Measurements from ENCODE around the gene C1orf232. TPM values are rescaled to one million over a fixed set of nuclear protein-coding genes. Genes with fewer than 3 reads are reported as not detected.

Gene C1orf232
- total and polyA plus RNA-seq, 4 donors = not detected

- DNase-seq (no peak), ATAC-seq (ENCODE audit: insufficient read depth, low FRiP score) (no peak)
- H3K4me1 ChIP-seq (ENCODE audit: control insufficient read depth in 5 of 5, insufficient read depth in 5 of 5, low read length in 5 of 5) = no peaks in the 10 kb centered on the region
- no peak overlapping the region for H3K4me3 ChIP-seq
- peaks cover 0 to 24% (median 0%) of the 10 kb centered on the region in 4 donors for H3K36me3 ChIP-seq (ENCODE audit: control insufficient read depth in 4 of 4, insufficient read depth in 4 of 4, low read length in 4 of 4)
- no peak overlapping the region for H3K9ac ChIP-seq (ENCODE audit: insufficient read depth in 1 of 2, low read length in 2 of 2)
- WGBS, 2 donors = 90 to 92% methylated on average over 7 of the region's 7 CpGs
- H3K9me3 ChIP-seq (ENCODE audit: control insufficient read depth in 4 of 4, insufficient read depth in 3 of 4, low read length in 3 of 4) = no peaks in the 10 kb centered on the region
- H3K27me3 ChIP-seq (ENCODE audit: control insufficient read depth in 3 of 3, insufficient read depth in 3 of 3, low read length in 2 of 3) = no peaks in the 10 kb centered on the region
- H3K27ac ChIP-seq (ENCODE audit: low read depth in 1 of 2, low read length in 1 of 2) = no peak overlapping the region
- no peak for TF ChIP-seq CTCF (IDR thresholded peaks at IDR 0.05; ENCODE audit: control extremely low read depth, extremely low read depth)
Observed at GRCh38 chr1:26184086-26184485, 15.3 kb upstream of the C1orf232 start.

DNA sequence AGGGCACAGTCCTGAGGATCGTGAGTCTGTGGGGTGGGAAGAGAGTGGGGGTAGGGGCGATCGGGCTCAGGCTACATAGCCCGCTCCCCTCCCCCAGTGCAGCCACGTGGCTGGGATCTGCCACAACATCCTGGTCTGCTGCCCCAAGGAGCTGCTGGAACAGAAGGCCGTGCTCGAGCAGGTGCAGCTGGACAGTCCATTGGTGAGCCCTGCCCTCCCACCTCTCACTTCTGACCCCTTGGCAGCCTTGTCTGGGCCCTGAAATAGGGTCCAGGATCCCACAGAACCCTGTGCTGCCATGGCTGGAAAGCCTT is 13.6 kb upstream of the C1orf232 start:
- peaks cover 0 to 24% (median 0%) of the 10 kb centered on the region in 4 donors for H3K36me3 ChIP-seq (ENCODE audit: control insufficient read depth in 4 of 4, insufficient read depth in 4 of 4, low read length in 4 of 4)
- no peaks in the 10 kb centered on the region for H3K9me3 ChIP-seq (ENCODE audit: control insufficient read depth in 4 of 4, insufficient read depth in 3 of 4, low read length in 3 of 4)
- TF ChIP-seq CTCF (IDR thresholded peaks at IDR 0.05; ENCODE audit: control extremely low read depth, extremely low read depth) = no peak
- no peaks in the 10 kb centered on the region for H3K4me1 ChIP-seq (ENCODE audit: control insufficient read depth in 5 of 5, insufficient read depth in 5 of 5, low read length in 5 of 5)
- no peak overlapping the region for H3K27ac ChIP-seq (ENCODE audit: low read depth in 1 of 2, low read length in 1 of 2)
- H3K9ac ChIP-seq (ENCODE audit: insufficient read depth in 1 of 2, low read length in 2 of 2) = no peak overlapping the region
- WGBS, 2 donors = 81 to 88% methylated on average over 7 of the region's 7 CpGs
- H3K4me3 ChIP-seq = no peak overlapping the region
- ATAC-seq (ENCODE audit: insufficient read depth, low FRiP score) (no peak), DNase-seq (no peak)
- no peaks in the 10 kb centered on the region for H3K27me3 ChIP-seq (ENCODE audit: control insufficient read depth in 3 of 3, insufficient read depth in 3 of 3, low read length in 2 of 3)

DNA sequence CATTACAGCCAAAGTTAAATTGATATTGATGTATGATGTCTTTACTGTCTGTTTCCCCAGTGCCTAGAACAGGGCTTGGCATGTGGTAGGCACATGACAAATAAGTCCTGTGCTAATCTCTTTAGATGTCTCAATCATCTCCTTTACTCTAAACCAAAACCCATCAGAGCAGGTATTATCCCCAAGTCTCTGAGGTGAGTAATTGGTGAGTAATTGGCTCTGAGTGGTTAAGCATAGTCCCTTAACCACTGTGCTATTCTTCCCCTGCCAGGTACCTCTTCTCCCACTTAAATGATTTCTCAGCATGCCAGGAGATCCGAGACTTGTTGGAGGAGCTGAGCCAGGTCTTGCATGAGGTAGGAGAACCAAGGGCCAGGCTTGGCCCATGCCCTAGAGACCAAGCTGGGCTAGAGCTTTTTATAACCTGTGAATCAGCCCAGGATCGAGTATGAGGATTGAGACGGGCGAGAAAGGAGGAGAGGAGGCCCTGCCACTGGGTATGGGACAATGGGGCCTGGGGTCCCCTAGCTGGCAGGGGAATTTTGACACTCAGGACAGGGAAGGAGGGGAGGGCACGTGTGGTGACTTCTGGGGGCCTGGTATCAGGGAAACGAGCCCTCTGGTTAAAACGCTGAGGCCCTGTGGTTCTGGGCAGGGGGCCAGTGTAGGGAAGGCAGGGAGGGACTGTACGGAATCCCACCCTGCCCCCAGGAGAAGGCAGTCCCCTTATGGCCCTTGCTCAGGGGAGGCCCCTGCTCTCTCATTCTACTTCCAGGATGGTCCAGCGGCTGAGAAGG is 13.0 kb upstream of the C1orf232 start:
- DNase-seq (no peak), ATAC-seq (ENCODE audit: insufficient read depth, low FRiP score) (no peak)
- no peak for TF ChIP-seq CTCF (IDR thresholded peaks at IDR 0.05; ENCODE audit: control extremely low read depth, extremely low read depth)
- WGBS, 2 donors = 74 to 78% methylated on average over 9 of the region's 9 CpGs
- H3K36me3 ChIP-seq (ENCODE audit: control insufficient read depth in 4 of 4, insufficient read depth in 4 of 4, low read length in 4 of 4) = peaks cover 0 to 22% (median 0%) of the 10 kb centered on the region in 4 donors
- H3K27me3 ChIP-seq (ENCODE audit: control insufficient read depth in 3 of 3, insufficient read depth in 3 of 3, low read length in 2 of 3) = no peaks in the 10 kb centered on the region
- no peaks in the 10 kb centered on the region for H3K4me1 ChIP-seq (ENCODE audit: control insufficient read depth in 5 of 5, insufficient read depth in 5 of 5, low read length in 5 of 5)
- H3K9ac ChIP-seq (ENCODE audit: insufficient read depth in 1 of 2, low read length in 2 of 2) = no peak overlapping the region
- H3K4me3 ChIP-seq = no peak overlapping the region
- H3K9me3 ChIP-seq (ENCODE audit: control insufficient read depth in 4 of 4, insufficient read depth in 3 of 4, low read length in 3 of 4) = no peaks in the 10 kb centered on the region
- H3K27ac ChIP-seq (ENCODE audit: low read depth in 1 of 2, low read length in 1 of 2) = no peak overlapping the region
